Measurements from ENCODE around the gene C6. TPM values are rescaled to one million over a fixed set of nuclear protein-coding genes. Genes with fewer than 3 reads are reported as not detected.

The C6 gene
- polyA plus RNA-seq, 1 donor (not counting 4 experiments of a cell fraction or from before 2014, with no cell fraction given): not detected

DNA sequence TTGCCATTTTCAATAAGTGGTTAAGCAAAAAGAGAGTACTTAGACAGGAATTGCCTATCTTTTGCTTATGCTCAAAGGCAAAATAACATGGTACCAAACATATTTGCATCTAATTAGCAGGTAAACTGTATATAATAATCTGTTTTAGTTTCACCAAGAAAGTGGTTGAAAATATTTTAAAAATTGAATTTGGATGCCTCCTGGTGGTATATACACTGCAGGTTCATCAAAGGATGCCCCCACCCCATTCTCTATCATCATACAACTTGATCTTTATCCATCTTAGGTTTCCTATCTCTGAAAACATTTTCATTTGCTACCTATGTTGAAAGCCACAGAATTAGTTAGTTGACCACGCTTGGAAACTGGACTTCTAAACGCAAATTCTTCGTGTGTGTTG lies 95.2 kb downstream of the C6 start:
- no peak overlapping the region for H3K4me3 ChIP-seq (ENCODE audit: control insufficient read depth in 2 of 3, extremely low read depth in 1 of 3, insufficient read depth in 2 of 3, low read depth in 1 of 3, low read length in 3 of 3)
- no peak overlapping the region for H2AFZ ChIP-seq (ENCODE audit: control insufficient read depth, low read length)
- H3K9ac ChIP-seq (ENCODE audit: control insufficient read depth, extremely low read depth, insufficient read depth, low read length): no peak overlapping the region
- no peak overlapping the region for H3K27ac ChIP-seq (ENCODE audit: control insufficient read depth, insufficient read depth, low read length)
- no peaks in the 10 kb centered on the region for H3K9me3 ChIP-seq (ENCODE audit: control insufficient read depth, low read depth, low read length)
- H3K4me2 ChIP-seq (ENCODE audit: control insufficient read depth, extremely low read depth, insufficient read depth, low read depth, low read length): no peak overlapping the region
- TF ChIP-seq, protein P1, sequence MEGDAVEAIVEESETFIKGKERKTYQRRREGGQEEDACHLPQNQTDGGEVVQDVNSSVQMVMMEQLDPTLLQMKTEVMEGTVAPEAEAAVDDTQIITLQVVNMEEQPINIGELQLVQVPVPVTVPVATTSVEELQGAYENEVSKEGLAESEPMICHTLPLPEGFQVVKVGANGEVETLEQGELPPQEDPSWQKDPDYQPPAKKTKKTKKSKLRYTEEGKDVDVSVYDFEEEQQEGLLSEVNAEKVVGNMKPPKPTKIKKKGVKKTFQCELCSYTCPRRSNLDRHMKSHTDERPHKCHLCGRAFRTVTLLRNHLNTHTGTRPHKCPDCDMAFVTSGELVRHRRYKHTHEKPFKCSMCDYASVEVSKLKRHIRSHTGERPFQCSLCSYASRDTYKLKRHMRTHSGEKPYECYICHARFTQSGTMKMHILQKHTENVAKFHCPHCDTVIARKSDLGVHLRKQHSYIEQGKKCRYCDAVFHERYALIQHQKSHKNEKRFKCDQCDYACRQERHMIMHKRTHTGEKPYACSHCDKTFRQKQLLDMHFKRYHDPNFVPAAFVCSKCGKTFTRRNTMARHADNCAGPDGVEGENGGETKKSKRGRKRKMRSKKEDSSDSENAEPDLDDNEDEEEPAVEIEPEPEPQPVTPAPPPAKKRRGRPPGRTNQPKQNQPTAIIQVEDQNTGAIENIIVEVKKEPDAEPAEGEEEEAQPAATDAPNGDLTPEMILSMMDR (optimal IDR thresholded peaks at IDR 0.05 in 1 of 3, IDR thresholded peaks at IDR 0.05 in 1 of 3, conservative IDR thresholded peaks at IDR 0.05 in 1 of 3; ENCODE audit: extremely low read depth in 1 of 3, insufficient read depth in 2 of 3, low read length in 3 of 3): no peak
- TF ChIP-seq EZH2 (IDR thresholded peaks at IDR 0.05; ENCODE audit: low read length): no peak
- no peaks in the 10 kb centered on the region for H3K9me1 ChIP-seq (ENCODE audit: control insufficient read depth, extremely low read depth, insufficient read depth, low read length)
- DNase-seq (ENCODE audit: low read depth, low spot score) (no peak), FAIRE-seq (no peak)
- no peaks in the 10 kb centered on the region for H3K79me2 ChIP-seq (ENCODE audit: control insufficient read depth, insufficient read depth, low read length)
- dilution Hi-C loops (cut with MboI; ENCODE audit: extremely low pct_ligation_motif_present, low sequenced_read_pairs): no loop called here
- no peaks in the 10 kb centered on the region for H3K27me3 ChIP-seq (ENCODE audit: control insufficient read depth, extremely low read depth, insufficient read depth, low read length)
- no peaks in the 10 kb centered on the region for H3K4me1 ChIP-seq (ENCODE audit: control insufficient read depth, extremely low read depth, insufficient read depth, low read length)
- no peaks in the 10 kb centered on the region for H3K36me3 ChIP-seq (ENCODE audit: control insufficient read depth in 2 of 2, extremely low read depth in 1 of 2, insufficient read depth in 2 of 2, low read length in 2 of 2)
- H4K20me1 ChIP-seq (ENCODE audit: control insufficient read depth, extremely low read depth, insufficient read depth, low read length): no peaks in the 10 kb centered on the region

GRCh38 chr5:41115281-41115680 lies 98.1 kb downstream of the C6 start:
- no peak overlapping the region for H3K4me2 ChIP-seq (ENCODE audit: control insufficient read depth, extremely low read depth, insufficient read depth, low read depth, low read length)
- H3K79me2 ChIP-seq (ENCODE audit: control insufficient read depth, insufficient read depth, low read length): no peaks in the 10 kb centered on the region
- dilution Hi-C loops (cut with MboI; ENCODE audit: extremely low pct_ligation_motif_present, low sequenced_read_pairs): no loop called here
- no peaks in the 10 kb centered on the region for H3K9me1 ChIP-seq (ENCODE audit: control insufficient read depth, extremely low read depth, insufficient read depth, low read length)
- H3K27me3 ChIP-seq (ENCODE audit: control insufficient read depth, extremely low read depth, insufficient read depth, low read length): no peaks in the 10 kb centered on the region
- no peaks in the 10 kb centered on the region for H4K20me1 ChIP-seq (ENCODE audit: control insufficient read depth, extremely low read depth, insufficient read depth, low read length)
- H3K36me3 ChIP-seq (ENCODE audit: control insufficient read depth in 2 of 2, extremely low read depth in 1 of 2, insufficient read depth in 2 of 2, low read length in 2 of 2): no peaks in the 10 kb centered on the region
- H2AFZ ChIP-seq (ENCODE audit: control insufficient read depth, low read length): no peak overlapping the region
- H3K9ac ChIP-seq (ENCODE audit: control insufficient read depth, extremely low read depth, insufficient read depth, low read length): no peak overlapping the region
- no peak overlapping the region for H3K4me3 ChIP-seq (ENCODE audit: control insufficient read depth in 2 of 3, extremely low read depth in 1 of 3, insufficient read depth in 2 of 3, low read depth in 1 of 3, low read length in 3 of 3)
- H3K9me3 ChIP-seq (ENCODE audit: control insufficient read depth, low read depth, low read length): no peaks in the 10 kb centered on the region
- no peak overlapping the region for H3K27ac ChIP-seq (ENCODE audit: control insufficient read depth, insufficient read depth, low read length)
- no peaks in the 10 kb centered on the region for H3K4me1 ChIP-seq (ENCODE audit: control insufficient read depth, extremely low read depth, insufficient read depth, low read length)
- DNase-seq (ENCODE audit: low read depth, low spot score) (no peak), FAIRE-seq (no peak)
- TF ChIP-seq EZH2 (IDR thresholded peaks at IDR 0.05; ENCODE audit: low read length): no peak
- TF ChIP-seq, protein P1 (optimal IDR thresholded peaks at IDR 0.05 in 1 of 3, IDR thresholded peaks at IDR 0.05 in 1 of 3, conservative IDR thresholded peaks at IDR 0.05 in 1 of 3; ENCODE audit: extremely low read depth in 1 of 3, insufficient read depth in 2 of 3, low read length in 3 of 3): no peak

Data from keratinocyte (primary cell).